GM12801 (cell line): ENCODE data around the gene CD226.

Experiments
- TF ChIP-seq, protein P1 (sequence below): IDR thresholded peaks from one replicate; pipeline ENCODE4 v1.5.1; 2011; ENCODE audit warnings: control low read depth; ENCODE audit not compliant: insufficient read length; ENCODE audit errors: extremely low read depth

CD226 gene

GRCh38 chr18:69947361-69948133 is at the start of gene CD226:
CD226 (minus strand) TSS chr18:69947873; CDS start chr18:69947406, 467 bp downstream.
- TF ChIP-seq, protein P1, sequence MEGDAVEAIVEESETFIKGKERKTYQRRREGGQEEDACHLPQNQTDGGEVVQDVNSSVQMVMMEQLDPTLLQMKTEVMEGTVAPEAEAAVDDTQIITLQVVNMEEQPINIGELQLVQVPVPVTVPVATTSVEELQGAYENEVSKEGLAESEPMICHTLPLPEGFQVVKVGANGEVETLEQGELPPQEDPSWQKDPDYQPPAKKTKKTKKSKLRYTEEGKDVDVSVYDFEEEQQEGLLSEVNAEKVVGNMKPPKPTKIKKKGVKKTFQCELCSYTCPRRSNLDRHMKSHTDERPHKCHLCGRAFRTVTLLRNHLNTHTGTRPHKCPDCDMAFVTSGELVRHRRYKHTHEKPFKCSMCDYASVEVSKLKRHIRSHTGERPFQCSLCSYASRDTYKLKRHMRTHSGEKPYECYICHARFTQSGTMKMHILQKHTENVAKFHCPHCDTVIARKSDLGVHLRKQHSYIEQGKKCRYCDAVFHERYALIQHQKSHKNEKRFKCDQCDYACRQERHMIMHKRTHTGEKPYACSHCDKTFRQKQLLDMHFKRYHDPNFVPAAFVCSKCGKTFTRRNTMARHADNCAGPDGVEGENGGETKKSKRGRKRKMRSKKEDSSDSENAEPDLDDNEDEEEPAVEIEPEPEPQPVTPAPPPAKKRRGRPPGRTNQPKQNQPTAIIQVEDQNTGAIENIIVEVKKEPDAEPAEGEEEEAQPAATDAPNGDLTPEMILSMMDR, result no peak

DNA sequence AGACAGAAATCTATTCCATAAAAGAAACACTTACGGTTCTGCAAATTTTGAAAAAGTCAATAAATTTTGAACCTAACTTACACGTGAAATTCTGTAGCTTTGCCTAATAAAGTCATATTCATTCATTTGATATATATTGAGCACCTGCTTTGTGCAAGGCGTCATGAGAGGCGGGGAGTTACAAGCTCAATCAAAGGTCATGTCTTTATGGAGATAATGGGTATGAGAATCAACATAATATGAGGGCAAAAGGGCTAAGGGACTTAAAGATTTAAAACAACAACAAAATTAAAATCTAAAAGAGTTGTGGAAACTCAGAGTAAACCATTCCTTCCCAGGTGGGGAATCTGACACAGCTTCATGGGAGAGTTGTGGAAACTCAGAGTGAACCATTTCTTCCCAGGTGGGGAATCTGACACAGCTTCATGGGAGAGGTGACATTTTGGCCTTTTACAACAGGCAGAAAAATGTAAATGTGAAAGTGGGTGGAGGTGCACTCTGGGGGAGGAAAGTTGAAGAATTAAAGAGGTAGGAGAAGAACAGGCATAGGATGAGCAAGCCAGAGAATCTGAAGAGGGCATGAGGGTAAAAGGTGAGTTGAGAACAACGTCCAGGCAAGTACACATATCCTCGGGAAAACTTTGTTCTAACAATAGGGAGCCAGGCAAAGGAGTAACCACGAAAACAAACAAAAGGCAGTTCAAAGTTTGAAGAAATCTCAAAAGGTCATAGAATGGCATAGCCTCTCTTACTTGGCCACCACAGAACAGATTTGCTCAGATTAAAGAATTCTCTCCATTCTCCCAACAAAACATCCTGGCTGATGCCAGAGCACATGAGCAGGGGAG is 49.5 kb upstream of the CD226 start:
- TF ChIP-seq, protein P1, result no peak

DNA sequence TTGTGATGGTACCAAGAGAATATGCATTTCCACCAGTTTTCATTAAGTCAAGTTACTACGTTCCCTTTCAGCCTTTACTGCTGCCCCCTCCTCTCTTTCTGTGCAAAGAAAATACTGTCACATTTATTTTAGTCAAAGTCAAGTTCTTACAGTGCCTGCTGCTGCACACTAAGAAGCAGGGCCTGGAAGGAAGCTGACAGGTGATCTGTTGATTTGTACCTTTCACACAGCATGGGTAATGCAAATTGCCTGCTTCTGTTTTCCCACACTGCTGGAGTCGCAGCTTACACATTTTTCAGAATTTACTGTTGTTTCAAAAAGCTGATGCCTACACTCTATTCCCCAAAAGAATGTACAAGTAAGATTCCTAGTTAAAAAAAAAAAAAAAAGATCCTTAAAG is 48.7 kb upstream of the CD226 start:
- TF ChIP-seq, protein P1, result no peak

DNA sequence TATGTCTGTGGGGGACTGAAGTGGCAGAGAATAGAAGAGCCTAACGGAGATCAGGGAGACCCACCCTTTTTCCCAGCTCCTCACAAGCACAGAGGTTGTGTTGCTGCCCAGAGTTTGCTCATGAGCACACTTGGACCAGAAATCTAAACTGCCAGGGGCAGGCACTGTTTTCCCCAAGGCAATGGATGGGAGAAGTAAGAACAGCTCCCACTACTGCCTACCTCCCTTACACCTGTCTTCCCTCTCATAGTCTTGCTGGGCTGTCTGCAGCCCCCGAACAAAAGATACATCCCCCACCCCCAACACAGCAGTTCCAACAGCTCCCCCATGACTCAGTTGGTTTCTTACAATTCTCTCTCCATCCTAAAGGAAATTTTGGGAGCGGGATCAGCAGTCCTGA is 48.1 kb upstream of the CD226 start:
- TF ChIP-seq, protein P1, result no peak

DNA sequence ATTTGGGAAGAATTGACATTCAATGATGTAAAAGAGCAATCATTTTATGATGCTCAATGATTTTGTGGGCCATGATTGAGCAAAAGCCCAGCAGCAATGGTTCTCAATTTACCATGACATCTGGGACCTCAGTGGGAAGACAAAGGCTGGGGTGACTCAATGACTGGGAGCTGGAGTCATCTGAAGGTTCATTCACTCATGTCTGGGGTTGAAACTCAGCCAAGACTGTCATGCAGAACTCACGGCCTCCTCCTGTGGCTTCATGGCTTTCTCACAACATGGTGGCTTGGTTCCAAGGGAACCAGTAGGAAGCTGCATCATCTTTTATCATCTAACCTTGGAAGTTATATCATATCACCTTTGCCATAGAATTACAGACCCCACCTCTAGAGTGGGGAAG is 45.1 kb upstream of the CD226 start:
- TF ChIP-seq, protein P1, result no peak

GRCh38 chr18:69987870-69988269 is 40.2 kb upstream of the CD226 start:
- TF ChIP-seq, protein P1, result no peak

DNA sequence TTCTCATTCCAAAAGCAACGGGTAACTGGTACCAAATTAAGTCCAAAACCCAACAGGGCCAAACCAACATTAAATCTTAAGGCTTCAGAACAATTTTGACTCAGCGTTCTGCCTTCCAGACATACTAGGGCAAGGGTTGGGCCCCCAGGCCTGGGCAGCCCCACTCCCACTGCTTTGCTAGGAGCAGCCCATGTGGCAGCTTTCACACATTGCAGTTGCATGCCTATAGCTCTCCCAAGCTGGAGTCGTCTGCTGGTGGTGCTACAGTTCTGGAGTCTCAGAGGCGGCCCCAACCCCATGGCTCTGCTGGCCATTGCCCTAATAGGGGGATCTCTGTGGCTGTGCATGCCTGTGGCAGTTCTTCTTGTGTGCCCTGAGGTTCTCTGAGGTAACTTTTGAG is 37.6 kb upstream of the CD226 start:
- TF ChIP-seq, protein P1, result no peak
